Activated naive CD8-positive, alpha-beta T cell treated with anti-CD3 and anti-CD28 coated beads, Interleukin-2, amount 10 ng/mL, durations not matched to agents 7 days and 5 days (primary cell): ENCODE measurements around the gene AGTR1. TPM values are rescaled to one million over a fixed set of nuclear protein-coding genes. Genes with fewer than 3 reads are reported as not detected.
A peak's percentile ranks its signal among the peaks of the same experiment; 100 is the strongest.

Experiments used
- ATAC-seq: fragments of 150-1000 bp; cut with Tn5 transposase; one replicate; pipeline ENCODE4 v1.10.0; 2021; ENCODE audit warnings: low read depth, moderate library complexity
- POLR2A ChIA-PET: fragments of 350-600 bp; sonication (Branson Sonifier 250); formaldehyde crosslinking; loops from one replicate; lab custom pipeline; 2021; ENCODE audit warnings: antibody characterized with exemption; lab: Charles Lee
- DNase-seq: peaks from one replicate; pipeline ENCODE4 v3.0.0; 2021
- H3K27ac Mint-ChIP-seq: one replicate; pipeline ENCODE4 v1.8.0; 2022; ENCODE audit warnings: mild to moderate bottlenecking, mixed read lengths
- H3K27me3 Mint-ChIP-seq: one replicate; pipeline ENCODE4 v1.8.0; 2022; ENCODE audit warnings: mild to moderate bottlenecking, moderate library complexity, mixed read lengths
- H3K36me3 Mint-ChIP-seq: one replicate; pipeline ENCODE4 v1.8.0; 2021; ENCODE audit warnings: mild to moderate bottlenecking, mixed read lengths
- H3K4me1 Mint-ChIP-seq: one replicate; pipeline ENCODE4 v1.8.0; 2021; ENCODE audit warnings: mixed read lengths
- H3K4me3 Mint-ChIP-seq: one replicate; pipeline ENCODE4 v1.8.0; 2022; ENCODE audit warnings: mild to moderate bottlenecking, moderate library complexity, mixed read lengths
- H3K9me3 Mint-ChIP-seq: one replicate; pipeline ENCODE4 v1.8.0; 2021; ENCODE audit warnings: mixed read lengths
- total RNA-seq, 2 experiments: library from RNA; stranded (reverse); gene quantifications; one replicate each; pipeline ENCODE4 v1.2.3, GENCODE V29; 2021

AGTR1 gene
- not detected for total RNA-seq

GRCh38 chr3:148697306-148698189, at the start of gene AGTR1:
TSS of gene AGTR1 (plus strand) at chr3:148697903. CDS start at chr3:148741036, 43,133 bp downstream.
- Mint-ChIP-seq H3K4me3 (no peak within 1 kb of the TSS), H3K9me3 (no peaks in the 10 kb centered on the region), H3K4me1 (no peaks in the 10 kb centered on the region), H3K27ac (no peak within 1 kb of the TSS), H3K27me3 (peaks cover 17% of the 10 kb centered on the region), H3K36me3 (no peaks in the 10 kb centered on the region)
- DNase-seq (peak; percentile 25), ATAC-seq (no peak)
- POLR2A ChIA-PET, result no interaction called here

DNA sequence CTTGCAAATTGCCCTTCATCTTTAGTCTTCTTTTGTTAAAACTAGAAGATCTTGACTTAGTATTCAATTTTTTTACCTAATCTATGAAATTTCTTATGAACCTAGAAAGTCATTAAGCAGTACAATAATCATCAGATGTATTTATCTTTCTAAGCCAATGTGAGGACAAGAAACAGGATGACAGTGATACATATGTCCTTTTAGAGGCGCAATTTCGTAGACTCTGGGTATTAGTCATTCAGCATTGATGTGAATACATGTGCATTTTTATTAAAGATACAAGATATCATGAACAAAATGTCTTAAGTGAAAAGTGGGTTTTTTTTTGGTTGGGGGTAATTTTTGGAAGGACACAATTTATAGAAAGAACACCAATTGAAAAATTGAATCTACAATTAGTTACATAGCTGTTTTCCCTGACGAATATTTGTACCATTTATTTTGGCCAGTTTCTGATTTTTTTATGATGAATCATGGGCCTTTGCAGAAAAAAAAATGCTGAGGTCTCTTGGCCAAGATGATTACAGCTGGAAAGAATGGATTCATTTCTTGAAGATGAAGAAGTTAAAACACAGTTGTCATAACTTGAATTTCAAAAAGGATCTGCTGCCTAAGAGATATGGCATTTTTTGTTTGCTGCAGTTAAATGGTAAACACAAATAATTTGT, 48.9 kb upstream of the AGTR1 start:
- no peaks in the 10 kb centered on the region for H3K36me3 Mint-ChIP-seq
- ATAC-seq (no peak), DNase-seq (no peak)
- no peaks in the 10 kb centered on the region for H3K27me3 Mint-ChIP-seq
- H3K4me3 Mint-ChIP-seq, result no peak overlapping the region
- POLR2A ChIA-PET, result no interaction called here
- H3K9me3 Mint-ChIP-seq, result no peaks in the 10 kb centered on the region
- no peak overlapping the region for H3K27ac Mint-ChIP-seq
- H3K4me1 Mint-ChIP-seq, result no peaks in the 10 kb centered on the region

- no peaks in the 10 kb centered on the region for H3K27me3 Mint-ChIP-seq
- no peak overlapping the region for H3K27ac Mint-ChIP-seq
- no peak overlapping the region for H3K4me3 Mint-ChIP-seq
- H3K4me1 Mint-ChIP-seq, result no peaks in the 10 kb centered on the region
- POLR2A ChIA-PET, result no interaction called here
- DNase-seq, result no peak
- ATAC-seq, result no peak
- H3K36me3 Mint-ChIP-seq, result no peaks in the 10 kb centered on the region
- H3K9me3 Mint-ChIP-seq, result no peaks in the 10 kb centered on the region
Observed at GRCh38 chr3:148651549-148651948, 46.2 kb upstream of the AGTR1 start.

DNA sequence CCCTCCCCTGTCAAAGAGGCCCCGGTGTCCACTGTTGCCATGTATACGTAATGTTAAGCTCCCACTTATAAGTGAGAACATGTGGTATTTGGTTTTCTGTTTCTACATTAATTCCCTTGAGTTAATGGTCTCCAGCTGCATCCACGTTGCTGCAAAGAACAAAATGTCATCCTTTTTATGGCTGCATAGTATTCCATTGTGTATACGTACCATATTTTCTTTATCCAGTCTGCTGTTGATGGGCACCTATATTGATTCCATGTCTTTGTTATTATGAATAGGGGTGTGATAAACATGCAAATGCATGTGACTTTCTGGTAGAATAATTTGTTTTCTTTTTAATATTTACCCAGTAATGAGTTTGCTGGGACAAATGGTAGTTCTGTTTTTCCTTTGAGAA, 43.3 kb upstream of the AGTR1 start:
- ATAC-seq (no peak), DNase-seq (no peak)
- Mint-ChIP-seq H3K4me1 (no peaks in the 10 kb centered on the region), H3K36me3 (no peaks in the 10 kb centered on the region), H3K4me3 (no peak overlapping the region), H3K27me3 (no peaks in the 10 kb centered on the region), H3K27ac (no peak overlapping the region), H3K9me3 (no peaks in the 10 kb centered on the region)
- POLR2A ChIA-PET, result no interaction called here

DNA sequence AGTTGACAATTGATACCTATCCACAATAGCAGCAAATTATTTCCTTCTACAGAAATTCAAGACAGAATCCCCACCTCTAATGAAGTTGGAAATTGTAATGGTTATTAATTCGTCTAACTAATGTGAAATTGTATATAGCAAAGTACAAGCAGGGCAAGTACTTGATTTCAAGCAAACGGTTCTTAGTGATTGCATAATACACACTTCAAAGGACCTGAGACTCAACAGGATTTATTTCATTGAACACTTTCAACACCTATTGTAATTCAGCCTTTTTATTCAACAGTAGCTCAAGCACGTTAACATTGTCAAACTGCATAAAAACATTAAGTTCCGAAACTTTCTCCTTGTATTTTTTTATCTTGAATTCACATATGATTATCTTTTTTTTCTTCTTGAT, 40.2 kb upstream of the AGTR1 start:
- Mint-ChIP-seq H3K36me3 (no peaks in the 10 kb centered on the region), H3K9me3 (no peaks in the 10 kb centered on the region), H3K4me3 (no peak overlapping the region), H3K27me3 (no peaks in the 10 kb centered on the region), H3K4me1 (no peaks in the 10 kb centered on the region), H3K27ac (no peak overlapping the region)
- DNase-seq (no peak), ATAC-seq (no peak)
- POLR2A ChIA-PET, result no interaction called here

GRCh38 chr3:148659512-148659911, 38.2 kb upstream of the AGTR1 start:
- Mint-ChIP-seq H3K36me3 (no peaks in the 10 kb centered on the region), H3K4me3 (no peak overlapping the region), H3K9me3 (no peaks in the 10 kb centered on the region), H3K27me3 (no peaks in the 10 kb centered on the region), H3K4me1 (no peaks in the 10 kb centered on the region), H3K27ac (no peak overlapping the region)
- ATAC-seq, result no peak
- POLR2A ChIA-PET, result no interaction called here
- no peak for DNase-seq

GRCh38 chr3:148680289-148680688, 17.4 kb upstream of the AGTR1 start:
- no peak overlapping the region for H3K4me3 Mint-ChIP-seq
- DNase-seq (no peak), ATAC-seq (no peak)
- H3K4me1 Mint-ChIP-seq, result no peaks in the 10 kb centered on the region
- no peaks in the 10 kb centered on the region for H3K27me3 Mint-ChIP-seq
- POLR2A ChIA-PET, result no interaction called here
- no peaks in the 10 kb centered on the region for H3K36me3 Mint-ChIP-seq
- no peak overlapping the region for H3K27ac Mint-ChIP-seq
- H3K9me3 Mint-ChIP-seq, result no peaks in the 10 kb centered on the region

GRCh38 chr3:148681080-148681479, 16.6 kb upstream of the AGTR1 start:
- no peaks in the 10 kb centered on the region for H3K9me3 Mint-ChIP-seq
- POLR2A ChIA-PET, result no interaction called here
- DNase-seq (no peak), ATAC-seq (no peak)
- H3K27me3 Mint-ChIP-seq, result no peaks in the 10 kb centered on the region
- no peaks in the 10 kb centered on the region for H3K36me3 Mint-ChIP-seq
- H3K4me3 Mint-ChIP-seq, result no peak overlapping the region
- no peak overlapping the region for H3K27ac Mint-ChIP-seq
- H3K4me1 Mint-ChIP-seq, result no peaks in the 10 kb centered on the region

DNA sequence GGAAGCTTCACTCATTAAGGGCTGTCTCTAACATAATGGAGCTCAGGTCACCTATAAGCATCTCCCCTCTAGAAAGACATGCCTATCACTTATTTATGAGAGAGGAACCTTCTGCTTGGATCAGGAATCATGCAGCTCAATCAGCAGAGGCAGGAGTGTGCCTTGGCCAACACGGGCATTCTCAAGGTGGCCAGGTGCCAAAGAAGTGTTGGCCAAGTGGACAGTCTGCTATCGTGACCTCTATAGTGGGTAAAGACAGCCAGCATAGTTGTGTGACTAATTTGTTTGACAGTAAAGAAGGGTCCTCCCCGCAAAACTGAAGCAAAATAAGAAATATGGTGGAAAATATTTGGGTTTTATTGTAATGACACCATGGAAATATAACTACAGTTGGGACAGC, 14.7 kb upstream of the AGTR1 start:
- Mint-ChIP-seq H3K9me3 (no peaks in the 10 kb centered on the region), H3K27ac (no peak overlapping the region), H3K36me3 (no peaks in the 10 kb centered on the region), H3K4me3 (no peak overlapping the region), H3K27me3 (no peaks in the 10 kb centered on the region), H3K4me1 (no peaks in the 10 kb centered on the region)
- POLR2A ChIA-PET, result no interaction called here
- no peak for ATAC-seq
- DNase-seq, result no peak

DNA sequence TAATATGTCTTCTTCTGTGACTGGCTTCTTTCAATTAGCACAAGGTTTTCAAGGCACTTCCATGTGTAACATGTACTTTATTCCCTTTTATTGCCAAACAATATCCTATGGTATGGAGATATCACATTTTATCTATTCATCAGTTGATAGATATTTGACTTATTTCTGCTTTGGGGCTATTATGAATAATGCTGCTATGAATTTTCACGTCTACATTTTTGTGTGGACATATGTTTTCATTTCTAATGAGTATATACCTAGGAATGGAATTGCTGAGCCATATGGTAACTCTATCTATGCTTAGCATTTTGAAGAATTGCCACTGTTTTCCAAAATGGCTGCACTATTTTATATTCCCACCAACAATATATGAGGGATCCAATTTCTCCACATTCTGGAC, 3.6 kb upstream of the AGTR1 start:
- ATAC-seq, result no peak
- Mint-ChIP-seq H3K4me3 (no peak overlapping the region), H3K27me3 (peaks cover 17% of the 10 kb centered on the region), H3K36me3 (no peaks in the 10 kb centered on the region), H3K9me3 (no peaks in the 10 kb centered on the region), H3K4me1 (no peaks in the 10 kb centered on the region), H3K27ac (no peak overlapping the region)
- DNase-seq, result no peak
- POLR2A ChIA-PET, result no interaction called here

DNA sequence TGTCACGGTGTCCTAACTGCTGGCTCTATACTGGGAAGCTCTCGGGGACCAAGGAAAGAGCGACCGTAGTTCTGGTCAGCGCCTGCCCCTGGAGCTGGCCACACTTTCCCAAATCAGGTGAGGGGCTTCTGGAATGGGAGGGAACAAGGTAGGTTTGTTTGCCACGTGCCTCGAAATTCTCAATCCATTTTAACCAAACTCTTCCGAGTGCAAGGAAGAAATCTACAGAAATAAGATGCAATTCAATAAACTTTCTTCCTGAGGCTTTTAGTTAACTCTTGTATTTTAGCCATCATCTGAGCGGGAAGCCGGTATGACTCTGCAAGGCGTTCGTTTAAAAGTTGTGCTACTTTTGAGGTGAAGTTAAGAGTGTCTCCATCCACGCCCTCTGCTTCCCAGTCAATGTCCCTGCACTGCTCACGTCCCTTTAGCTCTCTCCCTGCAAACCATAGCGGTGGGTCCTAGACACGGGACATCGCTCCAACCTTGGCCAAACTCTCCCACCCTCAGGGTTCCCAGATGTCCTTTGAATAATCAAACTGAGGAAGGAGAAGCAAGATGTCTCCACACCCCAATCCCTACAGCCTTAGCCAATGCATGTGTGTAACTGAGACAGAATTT, 597 bp downstream of the AGTR1 start:
- Mint-ChIP-seq H3K4me3 (no peak overlapping the region), H3K4me1 (no peaks in the 10 kb centered on the region), H3K36me3 (no peaks in the 10 kb centered on the region), H3K27me3 (peaks cover 17% of the 10 kb centered on the region), H3K27ac (no peak overlapping the region), H3K9me3 (no peaks in the 10 kb centered on the region)
- ATAC-seq, result no peak
- no peak for DNase-seq
- POLR2A ChIA-PET, result no interaction called here

DNA sequence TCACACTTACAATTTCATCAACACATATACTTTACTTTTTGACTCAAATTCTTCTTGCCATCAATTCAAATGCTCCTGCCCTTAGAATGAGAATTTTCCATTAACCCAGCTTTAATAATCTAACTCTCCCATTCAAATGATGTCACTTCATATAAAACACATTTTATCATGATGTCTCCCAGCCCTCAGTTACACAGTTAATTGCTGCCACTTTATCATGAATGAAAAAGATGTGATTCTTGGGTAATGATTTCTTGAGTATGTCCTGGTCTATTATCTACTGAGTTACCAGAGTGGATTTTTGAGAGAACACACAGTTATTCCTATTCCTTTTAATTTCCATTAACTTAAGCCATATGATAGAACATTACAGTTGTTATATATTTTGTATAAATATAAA, 7.6 kb downstream of the AGTR1 start:
- Mint-ChIP-seq H3K9me3 (no peaks in the 10 kb centered on the region), H3K27ac (no peak overlapping the region), H3K27me3 (no peaks in the 10 kb centered on the region), H3K36me3 (no peaks in the 10 kb centered on the region), H3K4me1 (no peaks in the 10 kb centered on the region), H3K4me3 (no peak overlapping the region)
- no peak for ATAC-seq
- no peak for DNase-seq
- POLR2A ChIA-PET, result no interaction called here

DNA sequence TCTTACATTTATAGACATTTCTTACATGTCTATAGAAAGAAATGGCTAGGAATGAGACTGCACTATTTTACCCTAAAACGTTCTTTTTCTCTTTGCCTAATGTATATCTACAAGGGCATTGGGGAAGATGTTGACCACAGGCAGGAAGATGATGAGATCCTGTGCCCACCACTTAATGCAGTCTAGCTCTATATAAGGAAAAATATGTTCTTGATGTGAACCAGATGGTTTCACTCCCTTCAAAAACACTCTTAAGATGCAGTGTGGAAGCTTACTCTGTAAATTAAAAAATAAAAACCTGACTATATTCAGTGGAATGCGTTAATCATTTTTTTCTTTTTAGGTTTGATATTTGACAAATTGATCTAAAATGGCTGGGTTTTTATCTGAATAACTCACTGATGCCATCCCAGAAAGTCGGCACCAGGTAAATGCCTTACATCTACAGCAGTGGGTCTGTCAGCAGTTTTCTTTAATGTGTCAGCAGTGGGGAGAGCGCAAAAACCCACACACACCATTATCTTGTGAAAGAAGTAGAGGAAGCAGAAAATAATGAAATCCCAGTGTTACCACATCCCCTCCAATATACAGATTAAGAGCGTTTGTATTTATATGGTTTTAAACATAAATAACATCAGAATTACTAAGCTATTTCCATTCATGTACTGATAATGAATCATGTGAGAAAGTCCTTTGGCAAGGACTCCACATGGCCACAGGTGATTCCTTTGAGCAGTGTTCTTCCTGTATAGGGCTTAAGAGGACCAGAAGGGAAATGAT, 10.1 kb downstream of the AGTR1 start:
- Mint-ChIP-seq H3K9me3 (no peaks in the 10 kb centered on the region), H3K36me3 (no peaks in the 10 kb centered on the region), H3K4me1 (no peaks in the 10 kb centered on the region), H3K27ac (no peak overlapping the region), H3K27me3 (no peaks in the 10 kb centered on the region), H3K4me3 (no peak overlapping the region)
- DNase-seq (no peak), ATAC-seq (no peak)
- POLR2A ChIA-PET, result no interaction called here
